K562 (cell line): ENCODE measurements around the gene FDPS. TPM values are rescaled to one million over a fixed set of nuclear protein-coding genes. Genes with fewer than 3 reads are reported as not detected.

Experiments used
- CBFB ChIP-seq: sonication (generic); formaldehyde crosslinking; IDR thresholded peaks from 2 replicates; pipeline ENCODE4 v1.4.0; 2020; ENCODE audit warnings: mild to moderate bottlenecking, missing genetic modification reagents
- FOXO4 ChIP-seq: fragments of 450-650 bp; formaldehyde crosslinking; IDR thresholded peaks from 2 replicates; pipeline ENCODE4 v1.4.0; 2020; ENCODE audit warnings: mild to moderate bottlenecking, moderate library complexity
- GABPB2 ChIP-seq: fragments of 250-450 bp; sonication (Bioruptor Pico); conservative IDR thresholded peaks from 2 replicates; pipeline ENCODE4 v1.5.1; 2021; ENCODE audit warnings: mild to moderate bottlenecking
- JUN ChIP-seq, 2 experiments: sonication (generic) in 1 of 2; formaldehyde crosslinking in 1 of 2; IDR thresholded peaks; 2 replicates each; pipeline versions ENCODE4 v1.6.1 to v1.8.0; 2012 to 2022; ENCODE audit warnings: borderline replicate concordance in 2 of 2, mild to moderate bottlenecking in 2 of 2, improper control_type of control experiment in 1 of 2, low read depth in 1 of 2, low read length in 1 of 2, missing genetic modification reagents in 1 of 2
- MYC ChIP-seq, 2 experiments: fragments of 250-450 bp in 1 of 2; sonication (Bioruptor Pico) in 1 of 2; IDR thresholded peaks; 2 replicates each; pipeline versions ENCODE4 v1.5.1 to v1.6.1; 2012 to 2021; ENCODE audit warnings: low read depth in 2 of 2, borderline replicate concordance in 1 of 2, improper control_type of control experiment in 1 of 2, low read length in 1 of 2, mild to moderate bottlenecking in 1 of 2, moderate library complexity in 1 of 2
- NCOA2 ChIP-seq, 2 experiments: fragments of 450-650 bp; IDR thresholded peaks; 2 replicates each; pipeline ENCODE4 v1.6.1; 2018; ENCODE audit warnings: mild to moderate bottlenecking in 2 of 2, moderate library complexity in 1 of 2; ENCODE audit not compliant: partially characterized antibody in 2 of 2
- NFIC ChIP-seq: fragments of 450-650 bp; IDR thresholded peaks from 2 replicates; pipeline ENCODE4 v1.6.1; 2017; ENCODE audit warnings: mild to moderate bottlenecking, inconsistent platforms
- NR2C2 ChIP-seq, 2 experiments: fragments of 200-800 bp in 1 of 2; sonication (Bioruptor generic) in 1 of 2; sonication (generic) in 1 of 2; formaldehyde crosslinking in 1 of 2; IDR thresholded peaks; 2 replicates each; pipeline versions ENCODE4 v1.6.1 to v1.8.0; 2016 to 2022; ENCODE audit warnings: mild to moderate bottlenecking in 1 of 2, missing compliant biosample characterization in 1 of 2, missing genetic modification characterization in 1 of 2, missing genetic modification reagents in 1 of 2
- POLR3G ChIP-seq: IDR thresholded peaks from 2 replicates; pipeline ENCODE4 v1.6.1; 2011; ENCODE audit not compliant: insufficient read length, insufficient replicate concordance; ENCODE audit errors: extremely low read depth
- RBBP5 ChIP-seq: fragments of 200-600 bp; sonication (generic); IDR thresholded peaks from 2 replicates; pipeline ENCODE4 v1.6.1; 2012; ENCODE audit warnings: borderline replicate concordance, mild to moderate bottlenecking, low read length, control low read depth, inconsistent platforms; ENCODE audit not compliant: insufficient read depth, poor library complexity, severe bottlenecking
- RHOXF2B ChIP-seq: fragments of 250-450 bp; sonication (Bioruptor Pico); conservative IDR thresholded peaks from 2 replicates; pipeline ENCODE4 v1.5.1; 2021
- SETDB1 ChIP-seq: IDR thresholded peaks from one replicate; pipeline ENCODE4 v1.6.1; 2012; ENCODE audit warnings: low read length, control low read depth, inconsistent platforms
- SREBF1 ChIP-seq: fragments of 150-350 bp; IDR thresholded peaks from 2 replicates; pipeline ENCODE4 v1.6.1; 2014; ENCODE audit warnings: antibody characterized with exemption, low read depth, low read length, borderline replicate concordance
- TRIM28 ChIP-seq: fragments of 450-650 bp; IDR thresholded peaks from 2 replicates; pipeline ENCODE4 v1.6.1; 2017
- XRCC4 ChIP-seq: IDR thresholded peaks from one replicate; pipeline ENCODE4 v1.6.1; 2011; ENCODE audit not compliant: insufficient read depth, insufficient read length; ENCODE audit errors: extremely low read depth
- YY1 ChIP-seq, 3 experiments: IDR thresholded peaks; 2 replicates each; pipeline ENCODE4 v1.6.1; 2011; ENCODE audit warnings: low read length in 2 of 3, mild to moderate bottlenecking in 2 of 3, moderate library complexity in 2 of 3, borderline replicate concordance in 1 of 3, control low read depth in 1 of 3, low read depth in 1 of 3; ENCODE audit not compliant: insufficient read depth in 3 of 3, insufficient replicate concordance in 2 of 3, control insufficient read depth in 1 of 3, insufficient read length in 1 of 3; ENCODE audit errors: extremely low read depth in 1 of 3
- ZBTB1 ChIP-seq: sonication (generic); formaldehyde crosslinking; IDR thresholded peaks from 2 replicates; pipeline ENCODE4 v1.8.1; 2023; ENCODE audit warnings: missing genetic modification reagents, low read depth, mild to moderate bottlenecking, borderline replicate concordance
- ZBTB49 ChIP-seq: sonication (generic); formaldehyde crosslinking; IDR thresholded peaks from 2 replicates; pipeline ENCODE4 v1.8.0; 2022; ENCODE audit warnings: missing genetic modification reagents, mild to moderate bottlenecking, borderline replicate concordance
- ZC3H8 ChIP-seq: fragments of 450-650 bp; IDR thresholded peaks from 2 replicates; pipeline ENCODE4 v1.6.1; 2017
- ZKSCAN8 ChIP-seq: fragments of 200-800 bp; sonication (Bioruptor generic); IDR thresholded peaks from 2 replicates; pipeline ENCODE4 v1.6.1; 2016; ENCODE audit warnings: missing genetic modification characterization, missing compliant biosample characterization
- ZNF263 ChIP-seq: sonication (generic); formaldehyde crosslinking; IDR thresholded peaks from 2 replicates; pipeline ENCODE4 v1.8.0; 2022; ENCODE audit warnings: mild to moderate bottlenecking, missing genetic modification reagents, borderline replicate concordance
- ZNF436 ChIP-seq: fragments of 250-450, 450-650 bp; sonication (Bioruptor Pico); formaldehyde crosslinking; IDR thresholded peaks from 2 replicates; pipeline ENCODE4 v1.7.0; 2020; ENCODE audit warnings: mild to moderate bottlenecking
- polyA plus RNA-seq, 8 experiments: library from polyadenylated mRNA; depleted of rRNA in 4 of 8; stranded (reverse) in 5 of 8; unstranded in 3 of 8; fragments of >200 nt; fragmentation: Nextera tagmentation in 2 of 8; fragmentation: Illumina TruSeq in 1 of 8; extraction: Ambion mirVana in 2 of 8; extraction: Trizol in 1 of 8; gene quantifications; 2 replicates each; pipeline versions ENCODE4 v1.2.1 to v1.2.3, GENCODE V29; 2011 to 2014; ENCODE audit warnings: inconsistent platforms in 1 of 8, missing spikeins in 1 of 8
- total RNA-seq, 7 experiments: library from RNA; depleted of rRNA in 6 of 7; stranded (reverse); fragments of >200 nt in 6 of 7; fragmentation: Illumina TruSeq in 2 of 7; extraction: Trizol in 2 of 7; gene quantifications; 2 replicates each; pipeline versions ENCODE4 v1.2.1 to v1.2.3, GENCODE V29; 2011 to 2021; ENCODE audit warnings: low replicate concordance in 1 of 7

Gene FDPS
- total and polyA plus RNA-seq, 9 of the 15 experiments (the other 6 are each of a cell fraction or from before 2014, with no cell fraction given), result 247 to 884 (median 360) TPM

GRCh38 chr1:155261852-155262673 lies 46.6 kb upstream of the FDPS start, which contains the start of gene SCAMP3 (continued):
- TF ChIP-seq ZKSCAN8 (CRISPR knock-in tag) (no peak), POLR3G (no peak), ZC3H8 (no peak), ZNF436 (CRISPR knock-in tag) (no peak), ZNF263 (CRISPR knock-in tag) (no peak; the same call in 1 of the 2 replicates), YY1 (IDR thresholded peaks at IDR 0.05; ENCODE audit: borderline replicate concordance in 1 of 3, control insufficient read depth in 1 of 3, extremely low read depth in 1 of 3, insufficient read depth in 3 of 3, insufficient read length in 1 of 3, insufficient replicate concordance in 2 of 3, low read depth in 1 of 3, low read length in 2 of 3) (peak in 2 of 3 experiments; percentile 52 to 61), FOXO4 (CRISPR knock-in tag) (peak; percentile 85; the same call in 1 of the 2 replicates), GABPB2 (CRISPR knock-in tag) (peak; percentile 40), NFIC (no peak; the same call in 1 of the 2 replicates), TRIM28 (no peak), CBFB (no peak; the same call in 1 of the 2 replicates), SETDB1 (no peak), ZBTB1 (CRISPR knock-in tag) (peak; percentile 91; the same call in 1 of the 2 replicates), JUN (IDR thresholded peaks at IDR 0.05; ENCODE audit: borderline replicate concordance, low read depth, low read length) (0 out of 2 replicates have a peak, but pooled peaks have one; percentile 27), JUN (CRISPR knock-in tag; IDR thresholded peaks at IDR 0.05; ENCODE audit: borderline replicate concordance) (no peak), RHOXF2B (peak; percentile 94), XRCC4 (no peak), MYC (IDR thresholded peaks at IDR 0.05; ENCODE audit: low read depth, low read length) (peak; percentile 89), MYC (CRISPR knock-in tag; IDR thresholded peaks at IDR 0.05; ENCODE audit: borderline replicate concordance, low read depth) (peak; percentile 92), SREBF1 (no peak), ZBTB49 (CRISPR knock-in tag) (no peak), NR2C2 (CRISPR knock-in tag; IDR thresholded peaks at IDR 0.05) (peak; percentile 63; the same call in 1 of the 2 replicates), NR2C2 (tag; IDR thresholded peaks at IDR 0.05) (peak; percentile 82), NCOA2 (IDR thresholded peaks at IDR 0.05; ENCODE audit: partially characterized antibody in 2 of 2) (no peak), RBBP5 (peak; percentile 74)
